ENCODE measurements around the gene CACNA2D2.
A peak's percentile ranks its signal among the peaks of the same experiment; 100 is the strongest.

Gene CACNA2D2

GRCh38 chr3:50525191-50525910 lies 21.9 kb upstream of the CACNA2D2 start:
- H3K4me3 ChIP-seq (ENCODE audit: low read length), result no peak overlapping the region
- TF ChIP-seq, protein P1, sequence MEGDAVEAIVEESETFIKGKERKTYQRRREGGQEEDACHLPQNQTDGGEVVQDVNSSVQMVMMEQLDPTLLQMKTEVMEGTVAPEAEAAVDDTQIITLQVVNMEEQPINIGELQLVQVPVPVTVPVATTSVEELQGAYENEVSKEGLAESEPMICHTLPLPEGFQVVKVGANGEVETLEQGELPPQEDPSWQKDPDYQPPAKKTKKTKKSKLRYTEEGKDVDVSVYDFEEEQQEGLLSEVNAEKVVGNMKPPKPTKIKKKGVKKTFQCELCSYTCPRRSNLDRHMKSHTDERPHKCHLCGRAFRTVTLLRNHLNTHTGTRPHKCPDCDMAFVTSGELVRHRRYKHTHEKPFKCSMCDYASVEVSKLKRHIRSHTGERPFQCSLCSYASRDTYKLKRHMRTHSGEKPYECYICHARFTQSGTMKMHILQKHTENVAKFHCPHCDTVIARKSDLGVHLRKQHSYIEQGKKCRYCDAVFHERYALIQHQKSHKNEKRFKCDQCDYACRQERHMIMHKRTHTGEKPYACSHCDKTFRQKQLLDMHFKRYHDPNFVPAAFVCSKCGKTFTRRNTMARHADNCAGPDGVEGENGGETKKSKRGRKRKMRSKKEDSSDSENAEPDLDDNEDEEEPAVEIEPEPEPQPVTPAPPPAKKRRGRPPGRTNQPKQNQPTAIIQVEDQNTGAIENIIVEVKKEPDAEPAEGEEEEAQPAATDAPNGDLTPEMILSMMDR (conservative IDR thresholded peaks at IDR 0.05; ENCODE audit: low read depth, low read length), result no peak
- DNase-seq (ENCODE audit: low read depth), result no peak

DNA sequence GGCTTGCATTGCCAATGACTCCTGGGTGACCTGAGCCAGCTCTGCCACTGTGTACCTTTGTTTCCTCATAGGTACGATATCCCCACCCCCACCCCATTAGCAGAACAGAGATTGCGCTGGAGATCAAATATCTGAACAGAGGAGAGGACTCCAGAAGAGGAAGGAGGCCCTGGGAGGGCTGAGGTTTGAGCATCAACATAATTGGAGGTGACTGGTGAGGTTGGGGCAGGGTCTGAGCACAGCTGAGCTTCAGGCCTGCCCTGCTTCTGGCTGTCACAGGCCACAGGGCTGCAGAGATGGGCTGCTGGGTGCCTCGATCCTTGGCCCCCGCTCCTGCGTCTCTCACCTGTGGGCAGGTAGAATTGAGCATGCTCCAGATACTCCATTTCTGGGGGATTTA lies 21.3 kb upstream of the CACNA2D2 start:
- DNase-seq (ENCODE audit: low read depth), result no peak
- no peak overlapping the region for H3K4me3 ChIP-seq (ENCODE audit: low read length)
- TF ChIP-seq, protein P1 (conservative IDR thresholded peaks at IDR 0.05; ENCODE audit: low read depth, low read length), result no peak

DNA sequence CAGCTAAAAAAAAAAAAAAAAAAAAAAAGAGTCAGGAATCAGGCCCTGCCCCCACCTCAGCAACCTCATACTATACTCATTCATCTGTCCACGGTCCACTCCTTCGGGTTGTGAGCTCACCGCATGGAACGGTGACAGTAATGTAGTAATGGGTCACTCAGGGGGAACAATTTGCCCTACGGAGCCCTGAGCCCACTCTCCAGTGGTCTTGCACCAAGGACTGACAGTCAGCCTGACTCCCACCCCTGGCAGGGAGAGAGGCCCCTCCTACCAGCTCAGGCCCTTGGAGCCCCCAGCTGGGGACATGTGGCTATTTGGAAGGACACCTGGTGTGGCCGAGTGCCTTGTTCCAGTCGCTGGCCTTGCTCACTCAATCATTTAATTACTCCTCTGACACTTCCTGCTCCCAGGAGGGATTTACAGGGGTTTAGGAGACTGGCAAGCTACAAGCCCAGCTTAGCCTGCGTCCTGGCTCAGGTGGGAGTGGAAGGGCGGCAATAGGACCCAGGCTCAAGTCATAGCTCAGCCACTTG lies 19.9 kb upstream of the CACNA2D2 start:
- H3K4me3 ChIP-seq (ENCODE audit: low read length), result no peak overlapping the region
- DNase-seq (ENCODE audit: low read depth), result no peak
- TF ChIP-seq, protein P1 (conservative IDR thresholded peaks at IDR 0.05; ENCODE audit: low read depth, low read length), result no peak

DNA sequence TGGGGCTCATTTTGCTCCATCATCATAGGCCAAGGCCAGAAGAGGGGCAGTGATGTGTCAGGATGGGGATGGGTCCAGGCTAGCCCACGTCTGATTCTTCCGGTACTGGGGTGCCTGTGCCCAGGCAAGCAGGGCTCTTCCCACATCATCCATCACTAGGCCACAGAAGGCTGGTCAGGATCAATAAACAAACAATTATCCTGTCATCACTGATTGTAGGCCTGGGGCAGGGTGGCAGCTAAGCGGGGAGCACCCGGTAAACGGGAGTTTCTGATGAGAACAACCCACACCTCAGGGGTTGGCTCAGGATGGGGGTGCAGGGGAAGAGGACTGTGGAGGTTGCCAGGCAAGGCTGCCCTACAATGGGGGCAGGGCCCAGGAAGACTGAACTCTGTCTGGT lies 18.1 kb upstream of the CACNA2D2 start:
- H3K4me3 ChIP-seq (ENCODE audit: low read length), result no peak overlapping the region
- DNase-seq (ENCODE audit: low read depth), result no peak
- TF ChIP-seq, protein P1 (conservative IDR thresholded peaks at IDR 0.05; ENCODE audit: low read depth, low read length), result no peak

DNA sequence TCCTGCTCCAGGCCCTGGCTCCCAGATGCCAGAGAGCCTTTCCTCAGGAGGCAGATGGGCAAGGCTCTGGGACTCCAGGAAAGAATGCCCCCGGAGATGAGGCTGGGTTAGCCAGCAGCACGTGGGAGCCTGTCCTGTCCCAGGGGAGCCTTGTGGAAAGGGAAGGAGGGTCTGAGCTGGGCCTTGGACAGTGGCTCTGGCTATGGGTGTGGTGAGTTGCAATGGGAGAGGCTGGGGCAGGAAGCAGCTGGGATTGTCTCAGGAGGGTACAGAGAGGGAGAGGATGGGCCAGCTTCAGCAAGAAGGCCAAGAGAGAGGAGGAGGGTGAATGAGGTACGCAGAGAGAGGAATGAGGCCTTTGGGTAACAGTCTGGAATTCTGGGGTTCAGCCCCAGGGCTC lies 17.4 kb upstream of the CACNA2D2 start:
- no peak overlapping the region for H3K4me3 ChIP-seq (ENCODE audit: low read length)
- TF ChIP-seq, protein P1 (conservative IDR thresholded peaks at IDR 0.05; ENCODE audit: low read depth, low read length), result no peak
- no peak for DNase-seq (ENCODE audit: low read depth)

DNA sequence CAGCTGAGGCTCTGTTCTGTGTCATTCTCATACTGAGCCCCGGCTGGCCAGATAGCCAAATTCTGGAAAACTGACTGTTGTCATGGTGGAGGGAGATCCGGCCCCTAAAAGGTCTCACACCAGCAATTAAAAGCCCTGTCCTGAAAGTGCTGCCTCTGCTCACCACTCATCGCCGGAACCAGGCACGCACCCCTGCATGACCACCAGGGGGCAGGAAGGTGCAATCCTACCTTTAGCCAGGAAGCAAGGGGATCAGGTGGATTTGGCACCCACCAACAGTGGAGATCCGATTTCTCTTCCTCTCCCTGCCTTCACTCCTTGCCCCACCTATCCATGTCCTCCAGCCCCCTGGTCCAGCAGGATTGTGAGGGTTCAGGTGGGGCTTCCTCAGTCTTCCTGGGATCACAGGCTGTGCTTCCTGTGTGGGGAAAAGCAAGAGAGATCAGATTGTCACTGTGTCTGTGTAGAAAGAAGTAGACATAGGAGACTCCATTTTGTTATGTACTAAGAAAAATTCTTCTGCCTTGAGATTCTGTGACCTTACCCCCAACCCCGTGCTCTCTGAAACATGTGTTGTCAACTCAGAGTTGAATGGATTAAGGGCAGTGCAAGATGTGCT lies 16.1 kb upstream of the CACNA2D2 start:
- TF ChIP-seq, protein P1 (conservative IDR thresholded peaks at IDR 0.05; ENCODE audit: low read depth, low read length), result peak; percentile 99
- DNase-seq (ENCODE audit: low read depth), result peak; percentile 15
- no peak overlapping the region for H3K4me3 ChIP-seq (ENCODE audit: low read length)

DNA sequence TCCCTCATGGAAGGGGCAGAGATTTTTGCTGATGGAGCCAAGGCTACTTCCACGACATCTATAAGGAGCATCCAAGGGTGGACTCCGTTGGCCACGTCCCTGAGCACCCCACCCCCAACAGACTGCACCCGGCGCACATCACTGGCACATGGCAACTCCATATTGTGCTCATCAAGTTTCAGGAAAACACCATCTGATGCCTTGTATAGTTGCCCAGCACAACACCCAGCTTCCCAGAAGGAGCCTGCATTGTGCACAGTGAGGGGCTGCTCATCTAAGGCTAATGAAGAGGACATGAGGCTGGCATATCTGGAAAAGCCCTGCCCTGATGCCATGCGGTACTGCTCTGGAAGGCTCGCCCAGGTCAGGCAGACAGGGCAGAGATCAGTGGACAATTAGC lies 15.0 kb upstream of the CACNA2D2 start:
- TF ChIP-seq, protein P1 (conservative IDR thresholded peaks at IDR 0.05; ENCODE audit: low read depth, low read length), result no peak
- no peak overlapping the region for H3K4me3 ChIP-seq (ENCODE audit: low read length)
- DNase-seq (ENCODE audit: low read depth), result no peak

All from retinal pigment epithelial cell (primary cell).